HEK293 (cell line): ENCODE data around the gene CREBL2.

ENCODE experiments used
- CTCF ChIA-PET: fragments of 350-600 bp; formaldehyde crosslinking; extraction: SDS; loops from one replicate; lab custom pipeline; 2021; ENCODE audit warnings: antibody characterized with exemption; lab: Yijun Ruan, JAX
- POLR2A ChIA-PET: fragments of 300-600 bp; formaldehyde crosslinking; extraction: SDS; loops from one replicate; lab custom pipeline; 2020; ENCODE audit warnings: antibody characterized with exemption, inconsistent platforms; lab: Yijun Ruan, JAX
- H3K27ac ChIP-seq: fragments of 200-500 bp; sonication (Bioruptor generic); 2 replicates; pipeline ENCODE4 v1.5.1; 2014; ENCODE audit warnings: low read depth, low read length, control low read depth, inconsistent platforms; ENCODE audit errors: extremely low read depth
- H3K36me3 ChIP-seq, 2 experiments: fragments of 200-500 bp in 1 of 2; sonication (Bioruptor generic) in 1 of 2; 1 replicate in 1 of 2; 2 replicates in 1 of 2; pipeline ENCODE4 v1.5.1; 2014 to 2017; ENCODE audit warnings: inconsistent platforms in 2 of 2, low read length in 2 of 2; ENCODE audit not compliant: control insufficient read depth in 2 of 2, insufficient read depth in 1 of 2
- H3K4me1 ChIP-seq: fragments of 200-500 bp; sonication (Bioruptor generic); 2 replicates; pipeline ENCODE4 v1.5.1; 2014; ENCODE audit warnings: mild to moderate bottlenecking, low read length, inconsistent platforms; ENCODE audit not compliant: control insufficient read depth, insufficient read depth
- H3K4me3 ChIP-seq: 2 replicates; pipeline ENCODE4 v1.5.1; 2011; ENCODE audit warnings: low read depth, mild to moderate bottlenecking, control low read depth, low read length, moderate library complexity
- H3K9me3 ChIP-seq: fragments of 200-500 bp; sonication (Bioruptor generic); 2 replicates; pipeline ENCODE4 v1.5.1; 2014; ENCODE audit warnings: low read depth, low read length, inconsistent platforms; ENCODE audit not compliant: control insufficient read depth, insufficient read depth
- ATF2 ChIP-seq: fragments of 450-650 bp; formaldehyde crosslinking; IDR thresholded peaks from 2 replicates; pipeline ENCODE4 v1.5.1; 2016; ENCODE audit warnings: missing biosample characterization, missing genetic modification characterization, low read depth
- GLIS2 ChIP-seq: fragments of 450-650 bp; formaldehyde crosslinking; IDR thresholded peaks from 2 replicates; pipeline ENCODE4 v1.5.1; 2016; ENCODE audit warnings: missing biosample characterization, missing genetic modification characterization
- KLF9 ChIP-seq: fragments of 450-650 bp; formaldehyde crosslinking; IDR thresholded peaks from 2 replicates; pipeline ENCODE4 v1.5.1; 2016; ENCODE audit warnings: missing biosample characterization, missing genetic modification characterization, low read depth
- PATZ1 ChIP-seq: fragments of 450-650 bp; formaldehyde crosslinking; IDR thresholded peaks from 2 replicates; pipeline ENCODE4 v1.5.1; 2016; ENCODE audit warnings: missing biosample characterization, missing genetic modification characterization
- SP2 ChIP-seq: fragments of 450-650 bp; formaldehyde crosslinking; IDR thresholded peaks from 2 replicates; pipeline ENCODE4 v1.5.1; 2016; ENCODE audit warnings: missing biosample characterization, missing genetic modification characterization
- ZBTB10 ChIP-seq: fragments of 450-650 bp; formaldehyde crosslinking; IDR thresholded peaks from 2 replicates; pipeline ENCODE4 v1.5.1; 2016; ENCODE audit warnings: missing biosample characterization, missing genetic modification characterization
- ZBTB26 ChIP-seq: fragments of 450-650 bp; formaldehyde crosslinking; optimal IDR thresholded peaks from 2 replicates; pipeline ENCODE3; 2016; ENCODE audit warnings: missing biosample characterization, mild to moderate bottlenecking, missing genetic modification characterization
- ZNF366 ChIP-seq: fragments of 450-650 bp; formaldehyde crosslinking; conservative IDR thresholded peaks from 2 replicates; pipeline ENCODE4 v1.5.1; 2016; ENCODE audit warnings: missing biosample characterization, missing genetic modification characterization
- ZNF398 ChIP-seq: fragments of 450-650 bp; formaldehyde crosslinking; IDR thresholded peaks from 2 replicates; pipeline ENCODE4 v1.5.1; 2017; ENCODE audit warnings: missing biosample characterization, missing genetic modification characterization
- ZNF416 ChIP-seq: fragments of 450-650 bp; formaldehyde crosslinking; IDR thresholded peaks from 2 replicates; pipeline ENCODE4 v1.5.1; 2016; ENCODE audit warnings: missing biosample characterization, missing genetic modification characterization
- ZNF473 ChIP-seq: fragments of 450-650 bp; formaldehyde crosslinking; IDR thresholded peaks from 2 replicates; pipeline ENCODE4 v1.5.1; 2017; ENCODE audit warnings: missing biosample characterization, missing genetic modification characterization
- ZNF596 ChIP-seq: fragments of 450-650 bp; IDR thresholded peaks from 2 replicates; pipeline ENCODE4 v1.5.0; 2018; ENCODE audit warnings: missing biosample characterization, mild to moderate bottlenecking, missing genetic modification characterization, moderate library complexity
- ZNF600 ChIP-seq: fragments of 450-650 bp; formaldehyde crosslinking; IDR thresholded peaks from 2 replicates; pipeline ENCODE4 v1.5.1; 2016; ENCODE audit warnings: missing biosample characterization, missing genetic modification characterization
- ZNF610 ChIP-seq: fragments of 450-650 bp; formaldehyde crosslinking; IDR thresholded peaks from 2 replicates; pipeline ENCODE4 v1.5.1; 2016; ENCODE audit warnings: missing biosample characterization, missing genetic modification characterization, borderline replicate concordance
- ZNF629 ChIP-seq: fragments of 450-650 bp; formaldehyde crosslinking; IDR thresholded peaks from 2 replicates; pipeline ENCODE4 v1.5.1; 2017; ENCODE audit warnings: missing biosample characterization, missing genetic modification characterization
- ZNF639 ChIP-seq: fragments of 450-650 bp; formaldehyde crosslinking; IDR thresholded peaks from 2 replicates; pipeline ENCODE4 v1.5.1; 2016; ENCODE audit warnings: missing biosample characterization, missing genetic modification characterization
- ZNF664 ChIP-seq: fragments of 450-650 bp; formaldehyde crosslinking; IDR thresholded peaks from 2 replicates; pipeline ENCODE4 v1.5.1; 2016; ENCODE audit warnings: missing biosample characterization, missing genetic modification characterization
- ZNF707 ChIP-seq: fragments of 450-650 bp; formaldehyde crosslinking; IDR thresholded peaks from 2 replicates; pipeline ENCODE4 v1.5.1; 2016; ENCODE audit warnings: missing biosample characterization, missing genetic modification characterization
- TF ChIP-seq, protein P1 (sequence below): fragments of 450-650 bp; IDR thresholded peaks from 2 replicates; pipeline ENCODE4 v1.5.1; 2018; ENCODE audit warnings: missing biosample characterization, missing genetic modification characterization

CREBL2 gene

DNA sequence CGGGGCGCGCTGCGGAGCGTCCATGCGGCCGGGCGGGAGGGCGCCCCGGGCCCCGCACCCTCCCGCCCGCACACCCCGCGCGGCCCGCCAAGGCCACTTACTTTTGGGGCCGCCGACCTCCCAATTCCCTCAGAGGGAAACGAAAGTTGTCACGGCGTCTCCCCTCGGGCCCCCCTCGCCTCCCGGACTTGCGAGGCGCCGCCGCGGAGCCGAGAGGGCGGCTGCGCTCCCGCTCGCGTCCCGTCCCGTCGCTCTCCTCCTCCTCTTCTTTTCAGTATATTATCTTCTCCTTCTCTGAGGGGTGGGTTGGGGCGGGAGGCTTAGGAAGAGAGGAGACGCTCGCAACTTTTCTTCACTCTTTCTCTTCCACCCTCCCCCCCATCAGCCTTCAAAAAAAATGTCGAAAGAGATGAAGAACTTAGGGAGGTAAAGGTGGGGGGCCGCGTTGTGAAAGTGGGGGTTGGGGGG is 49.6 kb upstream of the CREBL2 start:
- ChIA-PET CTCF (interaction anchor here (2.3 kb wide), 1 partner anchor 185 kb away, joined by 15 read pairs; no protein-coding TSS in a partner anchor), POLR2A (interaction anchor here (1.3 kb wide), 1 partner anchor 164 kb away, joined by 4 read pairs; no protein-coding TSS in a partner anchor)
- peaks cover 15% of the 10 kb centered on the region for H3K4me1 ChIP-seq
- H3K4me3 ChIP-seq = peak overlapping the region; percentile 58
- peak overlapping the region; percentile 99 for H3K27ac ChIP-seq
- no peaks in the 10 kb centered on the region for H3K9me3 ChIP-seq
- no peaks in the 10 kb centered on the region for H3K36me3 ChIP-seq
- TF ChIP-seq KLF9 (tag by site-specific recombination) (no peak), ZBTB10 (tag by site-specific recombination) (peak; percentile 29; the same call in 1 of the 2 replicates), PATZ1 (tag by site-specific recombination) (0 out of 2 replicates have a peak, but pooled peaks have one; percentile 14), ZNF366 (peak; percentile 58; the same call in 1 of the 2 replicates), ZNF610 (no peak), ZNF416 (tag by site-specific recombination) (no peak), ZNF707 (no peak), ZNF398 (peak; percentile 89)

DNA sequence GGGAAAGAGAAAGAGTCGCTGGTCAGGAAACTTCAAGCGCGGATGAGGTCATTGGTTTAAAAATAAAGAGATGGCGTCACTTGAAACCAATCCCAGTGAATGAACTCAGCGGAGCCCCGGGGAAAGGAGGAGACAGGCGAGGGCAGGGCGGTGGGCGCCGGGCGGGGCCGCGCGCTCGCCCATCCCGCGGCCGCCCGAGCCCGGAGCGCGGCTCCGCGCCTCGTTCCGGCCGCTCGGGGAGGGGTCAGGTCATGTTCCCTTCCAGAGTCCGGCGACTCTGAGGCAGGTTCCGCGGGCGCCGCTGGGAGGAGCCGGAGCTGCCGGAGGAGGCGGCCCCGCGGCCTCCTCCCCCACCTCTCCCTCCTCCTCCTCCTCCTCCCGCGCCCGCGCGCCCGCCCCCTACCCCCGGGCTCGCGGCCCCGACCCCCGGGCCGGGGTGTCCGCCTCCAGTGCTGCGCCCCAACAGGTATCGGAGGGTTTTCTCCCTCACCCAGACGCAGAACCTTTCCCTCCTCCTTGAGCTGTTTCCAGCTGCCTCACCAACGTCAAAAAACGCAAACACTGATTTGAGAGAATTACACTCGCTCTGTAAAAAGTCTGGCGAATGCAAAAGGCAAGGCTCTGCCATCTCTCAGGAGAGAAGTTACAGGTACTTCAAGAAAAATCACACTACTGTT is 49.0 kb upstream of the CREBL2 start, which contains the start of gene DUSP16:
TSS of gene DUSP16 (minus strand) at position 279 of the 677 bp plus-strand sequence. CDS start 41,765 bp downstream, outside the sequence.
- Histone ChIP-seq H3K27ac (peak within 1 kb of the TSS; percentile 99), H3K4me3 (peak within 1 kb of the TSS; percentile 58), H3K9me3 (no peaks in the 10 kb centered on the region), H3K36me3 (no peaks in the 10 kb centered on the region), H3K4me1 (peaks cover 15% of the 10 kb centered on the region)
- CTCF ChIA-PET = interaction anchor here (0.6 to 2.3 kb wide), 11 partner anchors 10 to 412 kb away, joined by 3 to 15 read pairs (median 4); no protein-coding TSS in a partner anchor
- POLR2A ChIA-PET = interaction anchor here (0.6 to 1.3 kb wide), 4 partner anchors 10 to 163 kb away, joined by 3 to 6 read pairs (median 4); no protein-coding TSS in a partner anchor
- TF ChIP-seq, protein P1, sequence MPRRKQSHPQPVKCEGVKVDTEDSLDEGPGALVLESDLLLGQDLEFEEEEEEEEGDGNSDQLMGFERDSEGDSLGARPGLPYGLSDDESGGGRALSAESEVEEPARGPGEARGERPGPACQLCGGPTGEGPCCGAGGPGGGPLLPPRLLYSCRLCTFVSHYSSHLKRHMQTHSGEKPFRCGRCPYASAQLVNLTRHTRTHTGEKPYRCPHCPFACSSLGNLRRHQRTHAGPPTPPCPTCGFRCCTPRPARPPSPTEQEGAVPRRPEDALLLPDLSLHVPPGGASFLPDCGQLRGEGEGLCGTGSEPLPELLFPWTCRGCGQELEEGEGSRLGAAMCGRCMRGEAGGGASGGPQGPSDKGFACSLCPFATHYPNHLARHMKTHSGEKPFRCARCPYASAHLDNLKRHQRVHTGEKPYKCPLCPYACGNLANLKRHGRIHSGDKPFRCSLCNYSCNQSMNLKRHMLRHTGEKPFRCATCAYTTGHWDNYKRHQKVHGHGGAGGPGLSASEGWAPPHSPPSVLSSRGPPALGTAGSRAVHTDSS (tag by site-specific recombination) = peak; percentile 80
- TF ChIP-seq ZNF600 (tag by site-specific recombination) (peak; percentile 50), ZNF596 (peak; percentile 16; the same call in 1 of the 2 replicates), ATF2 (tag by site-specific recombination) (peak; percentile 89), ZNF664 (no peak), SP2 (tag by site-specific recombination) (peak; percentile 41), ZBTB26 (peak; percentile 84), ZNF473 (no peak), GLIS2 (tag by site-specific recombination) (peak; percentile 87), ZNF629 (peak; percentile 52; the same call in 1 of the 2 replicates), KLF9 (tag by site-specific recombination) (peak; percentile 45; the same call in 1 of the 2 replicates), ZNF639 (tag by site-specific recombination) (no peak)
